ENCODE results near the gene CGNL1.

Gene CGNL1

GRCh38 chr15:57600197-57600596, 223.9 kb downstream of the CGNL1 start:
- no peak for DNase-seq (ENCODE audit: low read depth)

All from activated T-cell treated with anti-CD3 and anti-CD28 coated beads for 24 hours (primary cell).